ENCODE data around the gene EXOC7. TPM values are rescaled to one million over a fixed set of nuclear protein-coding genes. Genes with fewer than 3 reads are reported as not detected.
A peak's percentile ranks its signal among the peaks of the same experiment; 100 is the strongest.
"Not testable (repeated sequence)": the region's sequence is repeated elsewhere in the genome, so short reads cannot be mapped to it uniquely, and the experiment has no call there.

The EXOC7 gene
- total RNA-seq, 1 donor from 2014 or later = 64.5 TPM

GRCh38 chr17:76044475-76045007 lies 59.0 kb downstream of the EXOC7 start:
- DNase-seq (ENCODE audit: low spot score) = not testable (repeated sequence)

- DNase-seq (ENCODE audit: low spot score) = not testable (repeated sequence)
These were observed 60.7 kb downstream of the EXOC7 start for GRCh38 chr17:76042868-76043267.

GRCh38 chr17:76040376-76040775 lies 63.2 kb downstream of the EXOC7 start:
- DNase-seq (ENCODE audit: low spot score) = no peak

- no peak for DNase-seq (ENCODE audit: low spot score)
These were observed 64.5 kb downstream of the EXOC7 start for GRCh38 chr17:76039121-76039520.

GRCh38 chr17:76038050-76038449 lies 65.5 kb downstream of the EXOC7 start:
- no peak for DNase-seq (ENCODE audit: low spot score)

- DNase-seq (ENCODE audit: low spot score) = peak; percentile 47
These were observed 66.9 kb downstream of the EXOC7 start for GRCh38 chr17:76036497-76037261.

- no peak for DNase-seq (ENCODE audit: low spot score)
These were observed 68.9 kb downstream of the EXOC7 start for GRCh38 chr17:76034428-76035350.

- DNase-seq (ENCODE audit: low spot score) = no peak
These were observed 70.4 kb downstream of the EXOC7 start for GRCh38 chr17:76033139-76033538.

GRCh38 chr17:76032780-76033108 lies 70.8 kb downstream of the EXOC7 start:
- DNase-seq (ENCODE audit: low spot score) = no peak

- DNase-seq (ENCODE audit: low spot score) = no peak
These were observed 71.4 kb downstream of the EXOC7 start for GRCh38 chr17:76032073-76032779.

Other genes with a start within 250 kb of the EXOC7 start
- gene WBP2, start 248.5 kb downstream of the EXOC7 start, total RNA-seq (ENCODE audit: insufficient read depth, low replicate concordance) = 13.7 TPM
- gene TRIM47, start 225.2 kb downstream of the EXOC7 start, total RNA-seq (ENCODE audit: insufficient read depth, low replicate concordance) = 18.8 TPM
- 13.0 TPM for gene TRIM65, start 206.8 kb downstream of the EXOC7 start, total RNA-seq (ENCODE audit: insufficient read depth, low replicate concordance)
- gene MRPL38, start 198.9 kb downstream of the EXOC7 start, total RNA-seq (ENCODE audit: insufficient read depth, low replicate concordance) = 34.2 TPM
- 6.7 TPM for gene FBF1, start 162.7 kb downstream of the EXOC7 start, total RNA-seq (ENCODE audit: insufficient read depth, low replicate concordance)
- 53.0 TPM for gene ACOX1, start 124.6 kb downstream of the EXOC7 start, total RNA-seq (ENCODE audit: insufficient read depth, low replicate concordance)
- not detected for gene TEN1, start 124.5 kb downstream of the EXOC7 start, total RNA-seq (ENCODE audit: insufficient read depth, low replicate concordance)
- not detected for gene CDK3, start 102.9 kb downstream of the EXOC7 start, total RNA-seq (ENCODE audit: insufficient read depth, low replicate concordance)
- gene EVPL, start 76.5 kb downstream of the EXOC7 start, total RNA-seq (ENCODE audit: insufficient read depth, low replicate concordance) = 13.7 TPM
- 18.3 TPM for gene SRP68, start 31.3 kb downstream of the EXOC7 start, total RNA-seq (ENCODE audit: insufficient read depth, low replicate concordance)
- 6.7 TPM for gene GALR2, start 29.0 kb downstream of the EXOC7 start, total RNA-seq (ENCODE audit: insufficient read depth, low replicate concordance)
- 1.7 TPM for gene ZACN, start 24.6 kb downstream of the EXOC7 start, total RNA-seq (ENCODE audit: insufficient read depth, low replicate concordance)
- gene FOXJ1, start 37.5 kb upstream of the EXOC7 start, total RNA-seq (ENCODE audit: insufficient read depth, low replicate concordance) = 0.48 TPM
- 0.96 TPM for gene RNF157, start 136.7 kb upstream of the EXOC7 start, total RNA-seq (ENCODE audit: insufficient read depth, low replicate concordance)
- gene UBALD2, start 161.6 kb upstream of the EXOC7 start, total RNA-seq (ENCODE audit: insufficient read depth, low replicate concordance) = 8.2 TPM
- gene QRICH2, start 204.5 kb upstream of the EXOC7 start, total RNA-seq (ENCODE audit: insufficient read depth, low replicate concordance) = 0.48 TPM

All from umbilical cord (tissue), 2 donors.